SK-N-SH (cell line): ENCODE data around the gene RTCA. TPM values are rescaled to one million over a fixed set of nuclear protein-coding genes. Genes with fewer than 3 reads are reported as not detected.

ENCODE experiments used
- CTCF ChIA-PET: fragments of 300-600, 350-600 bp; formaldehyde crosslinking; extraction: SDS; loops from one replicate; lab custom pipeline; 2021; lab: Yijun Ruan, JAX
- POLR2A ChIA-PET: fragments of 350-600 bp; sonication (Branson Sonifier 250); formaldehyde crosslinking; extraction: SDS; loops from one replicate; lab custom pipeline; 2020; ENCODE audit warnings: antibody characterized with exemption, inconsistent platforms; lab: Yijun Ruan, JAX
- DNase-seq: peaks from one replicate; pipeline ENCODE4 v3.0.0; 2012
- H2AFZ ChIP-seq: fragments of 200-600 bp; sonication (generic); 2 replicates; pipeline ENCODE4 v1.8.1; 2016; ENCODE audit warnings: antibody characterized with exemption, mild to moderate bottlenecking, low read depth
- H3F3A ChIP-seq: fragments of 200-600 bp; sonication (generic); replicated peaks from 2 replicates; pipeline ENCODE3; 2016; ENCODE audit warnings: antibody characterized with exemption, mild to moderate bottlenecking; ENCODE audit not compliant: insufficient read depth
- H3K27ac ChIP-seq, 2 experiments: fragments of 200-500 bp in 1 of 2; fragments of 200-600 bp in 1 of 2; sonication (Bioruptor generic) in 1 of 2; sonication (generic), shearing (Covaris generic) in 1 of 2; 2 replicates each; pipeline versions ENCODE4 v1.5.1 to v1.6.1; 2014 to 2016; ENCODE audit warnings: low read depth in 2 of 2, inconsistent platforms in 1 of 2, low read length in 1 of 2, mild to moderate bottlenecking in 1 of 2, mixed read lengths in 1 of 2
- H3K27me3 ChIP-seq: fragments of 200-600 bp; sonication (generic), shearing (Covaris generic); 2 replicates; pipeline ENCODE4 v1.6.1; 2016; ENCODE audit warnings: mixed run types; ENCODE audit not compliant: insufficient read depth
- H3K36me3 ChIP-seq, 2 experiments: fragments of 200-500 bp in 1 of 2; fragments of 200-600 bp in 1 of 2; sonication (Bioruptor generic) in 1 of 2; sonication (generic) in 1 of 2; replicated peaks in 1 of 2; 2 replicates each; pipeline versions ENCODE3 to v1.5.1; 2014 to 2016; ENCODE audit warnings: low read length in 1 of 2, mild to moderate bottlenecking in 1 of 2; ENCODE audit not compliant: insufficient read depth in 2 of 2, control insufficient read depth in 1 of 2
- H3K4me1 ChIP-seq, 2 experiments: fragments of 200-500 bp in 1 of 2; fragments of 200-600 bp in 1 of 2; sonication (Bioruptor generic) in 1 of 2; sonication (generic), shearing (Covaris generic) in 1 of 2; 2 replicates each; pipeline versions ENCODE4 v1.5.1 to v1.6.1; 2014 to 2016; ENCODE audit warnings: low read depth in 1 of 2, low read length in 1 of 2, mixed run types in 1 of 2; ENCODE audit not compliant: insufficient read depth in 2 of 2, control insufficient read depth in 1 of 2
- H3K4me2 ChIP-seq: fragments of 200-600 bp; sonication (generic), shearing (Covaris generic); 2 replicates; pipeline ENCODE4 v1.6.1; 2017; ENCODE audit warnings: mixed run types
- H3K4me3 ChIP-seq, 2 experiments: fragments of 200-500 bp in 1 of 2; fragments of 200-600 bp in 1 of 2; sonication (Bioruptor generic) in 1 of 2; sonication (generic), shearing (Covaris generic) in 1 of 2; 2 replicates each; pipeline versions ENCODE4 v1.5.1 to v1.8.1; 2014 to 2016; ENCODE audit warnings: low read depth in 2 of 2, inconsistent platforms in 1 of 2, low read length in 1 of 2, mild to moderate bottlenecking in 1 of 2, mixed read lengths in 1 of 2, moderate library complexity in 1 of 2
- H3K79me2 ChIP-seq: fragments of 200-600 bp; sonication (generic); 2 replicates; pipeline ENCODE4 v1.8.1; 2017; ENCODE audit warnings: mild to moderate bottlenecking; ENCODE audit not compliant: insufficient read depth
- H3K9ac ChIP-seq: fragments of 200-600 bp; sonication (generic); 2 replicates; pipeline ENCODE4 v1.6.1; 2017; ENCODE audit warnings: mixed run types
- H3K9me2 ChIP-seq: fragments of 200-600 bp; sonication (generic); 2 replicates; pipeline ENCODE4 v1.6.1; 2017; ENCODE audit warnings: mixed run types
- H3K9me3 ChIP-seq: fragments of 200-600 bp; sonication (generic); 2 replicates; pipeline ENCODE4 v1.6.1; 2017; ENCODE audit warnings: mixed run types, mild to moderate bottlenecking, moderate library complexity
- H4K20me1 ChIP-seq: fragments of 200-600 bp; sonication (generic); 2 replicates; pipeline ENCODE4 v1.6.1; 2017; ENCODE audit warnings: mild to moderate bottlenecking, mixed run types; ENCODE audit not compliant: insufficient read depth
- ELF1 ChIP-seq: IDR thresholded peaks from 2 replicates; pipeline ENCODE4 v1.4.0; 2012
- FOSL2 ChIP-seq: IDR thresholded peaks from 2 replicates; pipeline ENCODE4 v1.4.0; 2012; ENCODE audit warnings: low read depth, mild to moderate bottlenecking, moderate library complexity, borderline replicate concordance
- FOXJ3 ChIP-seq: sonication (generic); formaldehyde crosslinking; IDR thresholded peaks from 2 replicates; pipeline ENCODE4 v1.5.1; 2020; ENCODE audit warnings: mild to moderate bottlenecking, missing genetic modification reagents
- FOXM1 ChIP-seq: IDR thresholded peaks from 2 replicates; pipeline ENCODE4 v1.4.0; 2012; ENCODE audit warnings: low read depth, mild to moderate bottlenecking
- GATA2 ChIP-seq: sonication (generic); formaldehyde crosslinking; IDR thresholded peaks from 2 replicates; pipeline ENCODE4 v1.5.0; 2020; ENCODE audit warnings: mild to moderate bottlenecking, missing genetic modification reagents
- JUND ChIP-seq: IDR thresholded peaks from 2 replicates; pipeline ENCODE4 v1.4.0; 2012
- MEF2A ChIP-seq: IDR thresholded peaks from 2 replicates; pipeline ENCODE4 v1.4.0; 2012; ENCODE audit warnings: low read depth, borderline replicate concordance
- RAD21 ChIP-seq: IDR thresholded peaks from 2 replicates; pipeline ENCODE4 v1.6.1; 2012; ENCODE audit warnings: mild to moderate bottlenecking, low read length
- RFX5 ChIP-seq: IDR thresholded peaks from 2 replicates; pipeline ENCODE4 v1.6.1; 2012; ENCODE audit warnings: mild to moderate bottlenecking, improper control_type of control experiment, low read length
- RXRA ChIP-seq: IDR thresholded peaks from 2 replicates; pipeline ENCODE4 v1.4.0; 2012; ENCODE audit warnings: low read depth, mild to moderate bottlenecking, borderline replicate concordance
- SIN3A ChIP-seq: IDR thresholded peaks from 2 replicates; pipeline ENCODE4 v1.6.1; 2012; ENCODE audit warnings: low read depth, mild to moderate bottlenecking, low read length, moderate library complexity, borderline replicate concordance
- TAF1 ChIP-seq: IDR thresholded peaks from 2 replicates; pipeline ENCODE4 v1.6.1; 2012; ENCODE audit warnings: low read depth, mild to moderate bottlenecking, low read length, moderate library complexity, borderline replicate concordance
- TEAD4 ChIP-seq: IDR thresholded peaks from 2 replicates; pipeline ENCODE4 v1.4.0; 2012; ENCODE audit warnings: mild to moderate bottlenecking, borderline replicate concordance; ENCODE audit not compliant: insufficient read depth
- YY1 ChIP-seq: IDR thresholded peaks from 2 replicates; pipeline ENCODE4 v1.4.0; 2012; ENCODE audit warnings: low read depth, mild to moderate bottlenecking
- WGBS: methylation state at CpG from one replicate; pipeline ENCODE4 v1.1.6; 2017; ENCODE audit warnings: low lambda C conversion rate; 5-methylcytosine and 5-hydroxymethylcytosine counted together
- polyA plus RNA-seq, 3 experiments: library from polyadenylated mRNA; depleted of rRNA; stranded (reverse); fragments of >200 nt; gene quantifications; 2 replicates each; pipeline ENCODE4 v1.2.3, GENCODE V29; 2012
- TF ChIP-seq, protein P1 (sequence below): IDR thresholded peaks from 2 replicates; pipeline ENCODE4 v1.4.0; 2012; ENCODE audit warnings: low read depth, borderline replicate concordance
- TF ChIP-seq, protein P2 (sequence below): IDR thresholded peaks from 2 replicates; pipeline ENCODE4 v1.4.0; 2012; ENCODE audit warnings: low read depth, borderline replicate concordance
- TF ChIP-seq, protein P3 (sequence below): IDR thresholded peaks from 2 replicates; pipeline ENCODE4 v1.6.1; 2012; ENCODE audit warnings: mild to moderate bottlenecking, low read depth, low read length, moderate library complexity
- TF ChIP-seq, protein P4 (sequence below): IDR thresholded peaks from 2 replicates; pipeline ENCODE4 v1.4.0; 2012; ENCODE audit warnings: low read depth

Gene RTCA
- polyA plus RNA-seq, 1 of the 3 experiments (the other 2 are of a cell fraction), result 17.3 TPM

DNA sequence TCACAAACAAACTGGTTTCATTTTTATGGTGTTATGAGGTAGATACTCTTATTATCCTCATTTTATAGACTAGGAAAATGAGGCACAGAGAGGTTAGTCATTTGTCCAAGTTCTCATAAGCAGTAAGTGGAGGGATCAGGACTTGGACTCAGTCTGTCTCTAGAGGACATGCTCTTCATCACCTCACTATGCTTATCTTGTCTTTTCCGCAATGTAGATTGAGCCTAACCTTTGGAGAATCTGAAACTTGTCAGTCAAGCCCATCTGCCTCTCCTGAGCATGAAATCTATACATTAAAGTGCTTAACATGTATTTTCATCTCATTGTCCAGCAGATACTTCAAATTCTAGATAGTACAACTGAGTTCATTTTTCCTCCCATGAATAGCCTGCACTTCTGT, 74.5 kb downstream of the RTCA start:
- H2AFZ ChIP-seq, result no peak overlapping the region
- TF ChIP-seq GATA2 (CRISPR knock-in tag), result no peak
- DNase-seq, result no peak
- POLR2A ChIA-PET, result no interaction called here
- H4K20me1 ChIP-seq, result no peaks in the 10 kb centered on the region
- no peak overlapping the region for H3K9ac ChIP-seq
- H3K36me3 ChIP-seq, result no peaks in the 10 kb centered on the region
- no peak overlapping the region for H3K4me2 ChIP-seq
- H3K27ac ChIP-seq, result no peak overlapping the region
- CTCF ChIA-PET, result no interaction called here
- no peaks in the 10 kb centered on the region for H3K4me1 ChIP-seq
- 100% methylated on average over 1 of the region's 1 CpG for WGBS
- no peaks in the 10 kb centered on the region for H3K9me3 ChIP-seq
- H3K79me2 ChIP-seq, result no peaks in the 10 kb centered on the region
- no peaks in the 10 kb centered on the region for H3K9me2 ChIP-seq
- no peaks in the 10 kb centered on the region for H3F3A ChIP-seq
- no peaks in the 10 kb centered on the region for H3K27me3 ChIP-seq
- no peak overlapping the region for H3K4me3 ChIP-seq

DNA sequence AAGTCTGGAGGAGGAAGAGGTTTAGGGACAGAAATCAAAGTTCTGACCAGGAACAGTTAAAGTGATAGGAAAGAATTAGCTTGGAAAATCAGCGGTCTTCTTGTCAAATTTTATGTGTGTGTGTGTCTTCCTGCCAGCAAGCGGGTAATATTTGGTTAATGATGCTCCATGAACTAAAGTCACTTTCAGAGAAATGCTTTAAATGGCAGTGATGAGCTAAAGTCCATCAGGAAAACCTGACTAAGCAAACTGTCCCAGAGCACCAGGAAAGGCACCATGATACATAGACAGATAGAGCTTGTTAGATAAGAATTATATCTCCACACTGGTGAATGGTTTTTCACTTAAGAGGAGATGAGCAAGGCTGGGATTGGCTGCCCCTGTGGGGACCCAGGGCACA, 76.3 kb downstream of the RTCA start:
- no peak for DNase-seq
- TF ChIP-seq RXRA, result no peak
- no peak for TF ChIP-seq JUND
- TF ChIP-seq, protein P1, sequence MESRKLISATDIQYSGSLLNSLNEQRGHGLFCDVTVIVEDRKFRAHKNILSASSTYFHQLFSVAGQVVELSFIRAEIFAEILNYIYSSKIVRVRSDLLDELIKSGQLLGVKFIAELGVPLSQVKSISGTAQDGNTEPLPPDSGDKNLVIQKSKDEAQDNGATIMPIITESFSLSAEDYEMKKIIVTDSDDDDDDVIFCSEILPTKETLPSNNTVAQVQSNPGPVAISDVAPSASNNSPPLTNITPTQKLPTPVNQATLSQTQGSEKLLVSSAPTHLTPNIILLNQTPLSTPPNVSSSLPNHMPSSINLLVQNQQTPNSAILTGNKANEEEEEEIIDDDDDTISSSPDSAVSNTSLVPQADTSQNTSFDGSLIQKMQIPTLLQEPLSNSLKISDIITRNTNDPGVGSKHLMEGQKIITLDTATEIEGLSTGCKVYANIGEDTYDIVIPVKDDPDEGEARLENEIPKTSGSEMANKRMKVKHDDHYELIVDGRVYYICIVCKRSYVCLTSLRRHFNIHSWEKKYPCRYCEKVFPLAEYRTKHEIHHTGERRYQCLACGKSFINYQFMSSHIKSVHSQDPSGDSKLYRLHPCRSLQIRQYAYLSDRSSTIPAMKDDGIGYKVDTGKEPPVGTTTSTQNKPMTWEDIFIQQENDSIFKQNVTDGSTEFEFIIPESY, result no peak
- TF ChIP-seq, protein P2, sequence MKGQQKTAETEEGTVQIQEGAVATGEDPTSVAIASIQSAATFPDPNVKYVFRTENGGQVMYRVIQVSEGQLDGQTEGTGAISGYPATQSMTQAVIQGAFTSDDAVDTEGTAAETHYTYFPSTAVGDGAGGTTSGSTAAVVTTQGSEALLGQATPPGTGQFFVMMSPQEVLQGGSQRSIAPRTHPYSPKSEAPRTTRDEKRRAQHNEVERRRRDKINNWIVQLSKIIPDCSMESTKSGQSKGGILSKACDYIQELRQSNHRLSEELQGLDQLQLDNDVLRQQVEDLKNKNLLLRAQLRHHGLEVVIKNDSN, result no peak
- no peak for TF ChIP-seq FOXM1
- no peak for TF ChIP-seq TEAD4
- no peak for TF ChIP-seq SIN3A
- TF ChIP-seq, protein P3, sequence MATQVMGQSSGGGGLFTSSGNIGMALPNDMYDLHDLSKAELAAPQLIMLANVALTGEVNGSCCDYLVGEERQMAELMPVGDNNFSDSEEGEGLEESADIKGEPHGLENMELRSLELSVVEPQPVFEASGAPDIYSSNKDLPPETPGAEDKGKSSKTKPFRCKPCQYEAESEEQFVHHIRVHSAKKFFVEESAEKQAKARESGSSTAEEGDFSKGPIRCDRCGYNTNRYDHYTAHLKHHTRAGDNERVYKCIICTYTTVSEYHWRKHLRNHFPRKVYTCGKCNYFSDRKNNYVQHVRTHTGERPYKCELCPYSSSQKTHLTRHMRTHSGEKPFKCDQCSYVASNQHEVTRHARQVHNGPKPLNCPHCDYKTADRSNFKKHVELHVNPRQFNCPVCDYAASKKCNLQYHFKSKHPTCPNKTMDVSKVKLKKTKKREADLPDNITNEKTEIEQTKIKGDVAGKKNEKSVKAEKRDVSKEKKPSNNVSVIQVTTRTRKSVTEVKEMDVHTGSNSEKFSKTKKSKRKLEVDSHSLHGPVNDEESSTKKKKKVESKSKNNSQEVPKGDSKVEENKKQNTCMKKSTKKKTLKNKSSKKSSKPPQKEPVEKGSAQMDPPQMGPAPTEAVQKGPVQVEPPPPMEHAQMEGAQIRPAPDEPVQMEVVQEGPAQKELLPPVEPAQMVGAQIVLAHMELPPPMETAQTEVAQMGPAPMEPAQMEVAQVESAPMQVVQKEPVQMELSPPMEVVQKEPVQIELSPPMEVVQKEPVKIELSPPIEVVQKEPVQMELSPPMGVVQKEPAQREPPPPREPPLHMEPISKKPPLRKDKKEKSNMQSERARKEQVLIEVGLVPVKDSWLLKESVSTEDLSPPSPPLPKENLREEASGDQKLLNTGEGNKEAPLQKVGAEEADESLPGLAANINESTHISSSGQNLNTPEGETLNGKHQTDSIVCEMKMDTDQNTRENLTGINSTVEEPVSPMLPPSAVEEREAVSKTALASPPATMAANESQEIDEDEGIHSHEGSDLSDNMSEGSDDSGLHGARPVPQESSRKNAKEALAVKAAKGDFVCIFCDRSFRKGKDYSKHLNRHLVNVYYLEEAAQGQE, result no peak
- TF ChIP-seq, protein P4, sequence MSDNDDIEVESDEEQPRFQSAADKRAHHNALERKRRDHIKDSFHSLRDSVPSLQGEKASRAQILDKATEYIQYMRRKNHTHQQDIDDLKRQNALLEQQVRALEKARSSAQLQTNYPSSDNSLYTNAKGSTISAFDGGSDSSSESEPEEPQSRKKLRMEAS, result no peak
- TF ChIP-seq FOSL2, result no peak
- TF ChIP-seq RFX5, result no peak
- TF ChIP-seq GATA2 (CRISPR knock-in tag), result no peak
- TF ChIP-seq TAF1, result no peak
- TF ChIP-seq ELF1, result no peak
- TF ChIP-seq FOXJ3 (CRISPR knock-in tag), result no peak
- TF ChIP-seq YY1, result no peak
- TF ChIP-seq MEF2A, result no peak
- no peak for TF ChIP-seq RAD21
- H3K9ac ChIP-seq, result no peak overlapping the region
- no peak overlapping the region for H3K27ac ChIP-seq
- WGBS, result 84% methylated on average over 2 of the region's 2 CpGs
- no peak overlapping the region for H2AFZ ChIP-seq
- H4K20me1 ChIP-seq, result no peaks in the 10 kb centered on the region
- no peaks in the 10 kb centered on the region for H3K36me3 ChIP-seq
- H3F3A ChIP-seq, result no peaks in the 10 kb centered on the region
- no peaks in the 10 kb centered on the region for H3K9me2 ChIP-seq
- ChIA-PET CTCF (no interaction called here), POLR2A (no interaction called here)
- no peaks in the 10 kb centered on the region for H3K79me2 ChIP-seq
- H3K4me1 ChIP-seq, result no peaks in the 10 kb centered on the region
- no peaks in the 10 kb centered on the region for H3K27me3 ChIP-seq
- no peak overlapping the region for H3K4me2 ChIP-seq
- no peaks in the 10 kb centered on the region for H3K9me3 ChIP-seq
- H3K4me3 ChIP-seq, result no peak overlapping the region
